Neural progenitor cell (in vitro differentiated cells): ENCODE data around the gene CEP128. TPM values are rescaled to one million over a fixed set of nuclear protein-coding genes. Genes with fewer than 3 reads are reported as not detected.

Source experiments
- DNase-seq: peaks from one replicate; pipeline ENCODE4 v3.0.0-alpha.2; 2016; ENCODE audit warnings: low spot score
- H2AFZ ChIP-seq: fragments of 200-600 bp; sonication (generic); replicated peaks from 2 replicates; pipeline ENCODE4 v1.6.1; 2016; ENCODE audit warnings: antibody characterized with exemption
- H3F3A ChIP-seq: fragments of 200-600 bp; sonication (generic); 2 replicates; pipeline ENCODE4 v1.6.1; 2016; ENCODE audit warnings: antibody characterized with exemption, low read depth
- H3K27ac ChIP-seq: fragments of 200-600 bp; sonication (generic); 2 replicates; pipeline ENCODE4 v1.5.1; 2016; ENCODE audit warnings: mild to moderate bottlenecking
- H3K27me3 ChIP-seq: fragments of 200-600 bp; sonication (generic); 2 replicates; pipeline ENCODE4 v1.6.1; 2016; ENCODE audit warnings: mild to moderate bottlenecking, moderate library complexity
- H3K36me3 ChIP-seq: fragments of 200-600 bp; sonication (generic); 2 replicates; pipeline ENCODE4 v1.5.1; 2016
- H3K4me1 ChIP-seq: fragments of 200-600 bp; sonication (generic); 2 replicates; pipeline ENCODE4 v1.6.1; 2016; ENCODE audit warnings: mixed run types
- H3K4me2 ChIP-seq: fragments of 200-600 bp; sonication (generic); 2 replicates; pipeline ENCODE4 v1.6.1; 2016
- H3K4me3 ChIP-seq: fragments of 200-600 bp; sonication (generic); 2 replicates; pipeline ENCODE4 v1.5.1; 2016
- H3K79me2 ChIP-seq: fragments of 200-600 bp; sonication (generic); 2 replicates; pipeline ENCODE4 v1.6.1; 2016; ENCODE audit warnings: low read depth
- H3K9ac ChIP-seq: fragments of 200-600 bp; sonication (generic); 2 replicates; pipeline ENCODE4 v1.6.1; 2016
- H3K9me3 ChIP-seq: fragments of 200-600 bp; sonication (generic); 2 replicates; pipeline ENCODE4 v1.5.1; 2016; ENCODE audit warnings: low read depth
- H4K20me1 ChIP-seq: fragments of 200-600 bp; sonication (generic); 2 replicates; pipeline ENCODE4 v1.6.1; 2016; ENCODE audit warnings: low read depth
- H3K27ac Mint-ChIP-seq: 3 replicates; pipeline ENCODE4 v1.8.0; 2021; ENCODE audit warnings: mixed read lengths
- H3K27me3 Mint-ChIP-seq: 2 replicates; pipeline ENCODE4 v1.8.0; 2022; ENCODE audit warnings: low read depth, mild to moderate bottlenecking, inconsistent platforms, moderate library complexity, mixed read lengths; ENCODE audit not compliant: insufficient read depth
- H3K36me3 Mint-ChIP-seq: 3 replicates; pipeline ENCODE4 v1.8.0; 2021; ENCODE audit warnings: mixed read lengths
- H3K4me1 Mint-ChIP-seq: 3 replicates; pipeline ENCODE4 v1.8.0; 2021; ENCODE audit warnings: mixed read lengths
- H3K4me3 Mint-ChIP-seq: 3 replicates; pipeline ENCODE4 v1.8.0; 2021; ENCODE audit warnings: mild to moderate bottlenecking, moderate library complexity, mixed read lengths
- H3K9me3 Mint-ChIP-seq: 3 replicates; pipeline ENCODE4 v1.8.0; 2020; ENCODE audit warnings: mixed read lengths
- CTCF ChIP-seq: fragments of 200-600 bp; sonication (generic); IDR thresholded peaks from 2 replicates; pipeline ENCODE4 v1.5.1; 2017; ENCODE audit warnings: antibody characterized with exemption, mild to moderate bottlenecking
- EZH2 ChIP-seq: fragments of 200-600 bp; sonication (generic); IDR thresholded peaks from 2 replicates; pipeline ENCODE4 v1.6.1; 2017; ENCODE audit warnings: antibody characterized with exemption, mild to moderate bottlenecking, moderate library complexity
- EZH2phosphoT487 ChIP-seq: fragments of 200-600 bp; sonication (generic); IDR thresholded peaks from 2 replicates; pipeline ENCODE4 v1.6.1; 2017; ENCODE audit warnings: antibody characterized with exemption
- total RNA-seq: library from RNA; depleted of rRNA; stranded (reverse); fragments of >200 nt; gene quantifications from 2 replicates; pipeline ENCODE4 v1.2.3, GENCODE V29; 2015; ENCODE audit warnings: low replicate concordance

Gene CEP128
- total RNA-seq, 1 donor from 2014 or later, result 12.1 TPM

DNA sequence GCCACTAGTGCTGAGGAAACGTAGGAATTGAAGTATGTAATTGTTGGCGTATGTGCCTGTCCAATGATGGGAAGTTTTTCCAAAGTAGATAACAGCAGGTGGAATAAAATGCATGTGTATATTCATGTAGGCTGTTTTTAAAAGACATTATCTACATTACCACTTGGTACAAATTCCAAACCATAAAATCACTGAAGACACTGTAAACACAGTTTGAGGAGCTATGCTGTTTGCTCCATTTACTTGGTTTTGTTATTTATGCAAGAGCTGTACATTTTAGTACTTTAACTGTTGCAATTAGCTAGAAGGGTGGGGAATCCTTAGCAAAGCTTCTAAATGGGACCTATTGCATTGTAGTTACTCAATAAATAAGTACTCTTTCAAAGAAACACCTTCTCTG, 455.8 kb downstream of the CEP128 start:
- Mint-ChIP-seq H3K9me3 (no peaks in the 10 kb centered on the region), H3K27me3 (no peaks in the 10 kb centered on the region), H3K36me3 (no peaks in the 10 kb centered on the region), H3K27ac (no peak overlapping the region), H3K4me3 (no peak overlapping the region), H3K4me1 (no peaks in the 10 kb centered on the region)
- TF ChIP-seq EZH2, result no peak
- no peak for TF ChIP-seq CTCF
- TF ChIP-seq EZH2phosphoT487, result no peak
- Histone ChIP-seq H3F3A (no peaks in the 10 kb centered on the region), H3K36me3 (no peaks in the 10 kb centered on the region), H3K9me3 (no peaks in the 10 kb centered on the region), H3K79me2 (no peaks in the 10 kb centered on the region), H3K4me2 (no peak overlapping the region), H3K9ac (no peak overlapping the region), H3K27me3 (no peaks in the 10 kb centered on the region), H2AFZ (no peak overlapping the region), H3K4me3 (no peak overlapping the region), H4K20me1 (no peaks in the 10 kb centered on the region), H3K4me1 (no peaks in the 10 kb centered on the region), H3K27ac (no peak overlapping the region)
- no peak for DNase-seq

DNA sequence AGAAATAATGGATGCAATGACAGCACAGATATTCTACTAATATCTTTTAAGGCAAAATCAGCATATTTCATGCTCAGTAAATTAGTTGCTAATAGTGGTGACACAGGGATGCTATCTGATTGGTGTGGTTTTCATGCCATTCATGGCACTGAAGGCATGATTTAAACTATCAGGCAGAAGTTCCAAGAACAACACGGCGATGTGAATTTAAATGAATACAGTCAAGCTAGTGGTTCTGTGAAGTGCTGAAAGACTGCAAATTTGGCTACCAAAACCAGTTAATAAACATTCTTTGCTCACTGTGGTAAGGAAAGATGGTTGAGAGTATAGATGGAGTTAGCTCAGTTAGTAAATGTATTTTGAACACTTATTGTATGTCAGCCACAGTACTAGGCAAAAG, 458.2 kb downstream of the CEP128 start:
- Mint-ChIP-seq H3K9me3 (no peaks in the 10 kb centered on the region), H3K27ac (no peak overlapping the region)
- H3K4me1 ChIP-seq, result no peaks in the 10 kb centered on the region

DNA sequence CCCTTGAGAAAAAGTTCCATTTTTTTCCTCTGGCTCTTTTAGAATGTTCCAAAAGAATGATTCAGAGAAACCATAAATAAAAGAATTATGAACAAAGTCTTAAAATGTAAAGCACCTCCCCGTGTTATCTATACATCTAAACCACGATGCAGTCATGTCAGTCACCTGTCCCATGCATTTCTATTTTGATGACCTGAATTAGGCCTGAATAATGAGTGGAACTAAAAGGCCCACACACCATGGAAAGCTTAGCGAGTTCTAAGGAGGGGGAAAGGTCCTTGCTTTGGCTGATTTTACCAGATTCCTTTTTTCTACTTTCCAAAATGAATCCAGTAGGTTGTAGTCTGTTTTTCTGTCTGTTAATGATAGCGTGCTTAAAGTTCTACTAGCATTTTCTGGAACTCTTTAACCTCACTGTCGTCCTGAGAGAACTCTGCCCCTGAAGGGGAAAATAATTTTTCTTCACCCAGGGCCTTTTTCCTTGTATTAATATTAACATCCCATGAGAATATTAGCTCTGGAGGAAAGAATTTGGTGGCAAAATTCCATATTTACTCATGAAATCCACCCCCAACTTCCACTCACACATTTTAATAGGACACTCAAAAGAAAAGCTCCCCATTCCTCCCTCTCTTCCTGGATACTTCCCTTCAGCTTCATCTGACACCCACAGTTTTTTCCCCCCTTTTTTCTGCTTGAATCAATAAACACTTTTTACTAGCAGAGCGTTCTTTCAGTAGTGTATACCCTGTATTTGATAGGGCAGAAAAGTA, 464.0 kb downstream of the CEP128 start:
- H3K27me3 Mint-ChIP-seq, result no peaks in the 10 kb centered on the region
- DNase-seq, result no peak
- Histone ChIP-seq H3K36me3 (no peaks in the 10 kb centered on the region), H3K79me2 (no peaks in the 10 kb centered on the region), H3K27ac (no peak overlapping the region), H3K4me1 (no peaks in the 10 kb centered on the region), H3K4me2 (no peak overlapping the region), H3F3A (no peaks in the 10 kb centered on the region), H2AFZ (no peak overlapping the region), H3K27me3 (no peaks in the 10 kb centered on the region), H3K9ac (no peak overlapping the region), H3K4me3 (no peak overlapping the region), H3K9me3 (no peaks in the 10 kb centered on the region), H4K20me1 (no peaks in the 10 kb centered on the region)
- no peak overlapping the region for H3K4me3 Mint-ChIP-seq
- H3K4me1 Mint-ChIP-seq, result no peaks in the 10 kb centered on the region
- H3K9me3 Mint-ChIP-seq, result peaks cover 3% of the 10 kb centered on the region
- peaks cover 4% of the 10 kb centered on the region for H3K36me3 Mint-ChIP-seq
- H3K27ac Mint-ChIP-seq, result no peak overlapping the region
- TF ChIP-seq CTCF, result no peak
- no peak for TF ChIP-seq EZH2
- no peak for TF ChIP-seq EZH2phosphoT487

More for the DNA sequence above, 458.2 kb downstream of the CEP128 start:
- Histone ChIP-seq H3K4me3 (no peak overlapping the region), H3K9ac (no peak overlapping the region), H3F3A (no peaks in the 10 kb centered on the region), H3K79me2 (no peaks in the 10 kb centered on the region), H3K27me3 (no peaks in the 10 kb centered on the region), H3K36me3 (no peaks in the 10 kb centered on the region), H3K4me2 (no peak overlapping the region), H3K27ac (no peak overlapping the region), H3K9me3 (no peaks in the 10 kb centered on the region), H4K20me1 (no peaks in the 10 kb centered on the region), H2AFZ (no peak overlapping the region)
- Mint-ChIP-seq H3K4me1 (no peaks in the 10 kb centered on the region), H3K4me3 (no peak overlapping the region), H3K36me3 (no peaks in the 10 kb centered on the region), H3K27me3 (no peaks in the 10 kb centered on the region)
- no peak for DNase-seq
- TF ChIP-seq CTCF (no peak), EZH2 (no peak), EZH2phosphoT487 (no peak)
